Activated gamma-delta T cell (primary cell): ENCODE measurements around the gene CTSL.
"Not testable (repeated sequence)": the region's sequence is repeated elsewhere in the genome, so short reads cannot be mapped to it uniquely, and the experiment has no call there.

Source experiments
- DNase-seq: peaks from one replicate; lab custom pipeline; 2025; lab: John Stamatoyannopoulos, UW

CTSL gene

DNA sequence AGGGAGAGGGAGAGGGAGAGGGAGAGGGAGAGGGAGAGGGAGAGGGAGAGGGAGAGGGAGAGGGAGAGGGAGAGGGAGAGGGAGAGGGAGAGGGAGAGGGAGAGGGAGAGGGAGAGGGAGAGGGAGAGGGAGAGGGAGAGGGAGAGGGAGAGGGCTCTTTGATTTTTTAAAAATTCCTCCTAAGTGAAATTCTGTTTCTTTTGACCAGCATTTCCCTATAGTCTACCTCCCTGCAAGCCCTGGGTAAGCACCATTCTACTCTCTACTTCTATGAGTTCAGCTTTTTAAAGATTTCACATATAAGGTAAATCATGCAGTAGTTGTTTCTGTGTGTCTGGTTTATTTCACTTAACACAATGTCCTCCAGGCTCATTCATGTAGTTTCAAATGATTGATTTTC is 34.1 kb downstream of the CTSL start:
- DNase-seq = not testable (repeated sequence)

DNA sequence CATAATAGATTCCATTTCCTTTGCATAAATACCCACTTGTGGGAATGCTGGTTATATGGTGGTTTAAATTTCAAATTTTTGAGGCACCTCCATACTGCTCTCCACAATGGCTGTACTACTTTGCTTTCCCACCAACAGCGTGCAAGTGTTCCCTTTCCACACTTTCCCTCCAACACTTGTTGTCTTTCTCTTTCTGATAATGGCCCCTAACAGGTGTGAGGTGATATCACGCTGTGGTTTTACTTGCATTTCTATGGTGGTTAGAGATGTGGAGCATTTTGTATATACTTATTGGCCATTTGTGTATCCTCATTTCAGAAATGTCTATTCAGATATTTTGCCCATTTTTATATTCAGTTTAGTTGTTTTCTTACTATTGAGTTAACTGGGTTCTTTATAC is 34.6 kb downstream of the CTSL start:
- no peak for DNase-seq

DNA sequence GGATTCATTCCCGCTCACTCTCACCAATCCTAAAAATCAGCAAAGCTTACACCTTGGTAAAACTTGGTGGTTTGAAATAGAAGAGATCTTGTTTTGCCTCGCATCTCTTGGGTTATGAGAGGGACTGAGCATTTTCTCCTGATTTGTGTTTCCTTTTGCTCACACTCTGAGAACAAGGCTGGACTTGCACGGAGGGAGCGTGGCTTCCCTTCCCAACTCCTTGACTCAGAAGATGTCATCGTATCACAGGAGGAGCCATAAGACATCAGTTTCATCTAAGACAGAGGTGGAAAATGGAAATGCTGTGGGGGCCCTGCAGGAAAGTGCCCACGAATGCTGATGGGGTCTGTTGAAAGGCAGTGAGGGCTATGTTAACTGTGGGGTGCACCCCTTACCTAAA is 37.4 kb downstream of the CTSL start:
- DNase-seq = no peak

GRCh38 chr9:87765521-87765920 is 39.6 kb downstream of the CTSL start:
- no peak for DNase-seq

DNA sequence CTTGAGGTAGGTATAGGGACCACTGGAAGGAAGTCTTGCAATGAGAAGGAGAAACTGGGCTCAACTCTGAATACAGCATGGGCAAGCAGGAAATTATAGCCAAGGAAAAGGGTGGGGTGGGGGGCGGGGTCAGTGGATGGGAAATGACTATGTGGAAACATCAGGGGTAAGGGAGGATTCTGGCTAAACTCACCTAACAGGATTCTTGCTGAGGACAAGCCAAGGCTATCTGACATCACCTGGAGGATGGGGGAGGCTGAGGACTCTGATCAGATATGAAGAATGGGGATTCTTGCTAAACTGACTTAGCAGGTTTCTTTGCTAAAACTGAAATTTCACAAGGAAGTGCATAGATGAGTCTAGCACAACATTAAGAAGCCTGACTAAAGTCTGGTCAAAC is 40.8 kb downstream of the CTSL start:
- DNase-seq = no peak

DNA sequence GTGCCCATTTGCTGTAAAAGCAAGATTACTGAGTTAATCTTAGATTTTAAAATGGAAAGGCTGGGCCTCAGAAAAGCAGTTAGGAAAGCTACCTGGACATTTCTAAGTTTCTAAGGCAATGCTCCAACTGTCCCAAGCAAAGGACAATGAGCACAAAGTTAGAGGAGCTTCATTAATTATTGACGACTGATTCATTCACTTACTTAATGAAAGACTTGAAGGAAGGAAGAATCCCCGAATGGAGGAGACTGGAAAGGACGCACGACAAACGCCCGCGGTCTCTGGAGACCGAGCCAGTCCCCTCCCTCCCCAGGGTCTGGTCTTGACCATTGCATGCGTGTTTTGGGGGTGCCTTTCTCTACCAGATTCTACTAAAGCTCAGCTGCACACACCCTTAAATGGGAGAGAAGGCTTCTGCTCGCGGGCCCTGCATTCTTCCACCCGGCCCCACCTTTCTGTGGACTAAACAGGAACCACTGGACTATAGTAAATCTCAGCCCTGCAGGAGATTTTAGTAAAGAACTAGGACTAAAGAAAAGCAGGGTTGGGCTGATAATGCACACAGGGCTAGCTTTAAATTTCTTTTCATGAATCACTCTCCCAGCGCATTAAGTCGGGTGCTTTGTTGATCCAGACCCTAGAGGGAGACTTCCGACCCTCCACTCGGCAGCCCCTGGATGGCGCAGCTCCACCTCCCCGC is 44.8 kb downstream of the CTSL start:
- no peak for DNase-seq

GRCh38 chr9:87771316-87772006 is 45.5 kb downstream of the CTSL start:
- no peak for DNase-seq

GRCh38 chr9:87776481-87777379 is 50.8 kb downstream of the CTSL start:
- DNase-seq = no peak

DNA sequence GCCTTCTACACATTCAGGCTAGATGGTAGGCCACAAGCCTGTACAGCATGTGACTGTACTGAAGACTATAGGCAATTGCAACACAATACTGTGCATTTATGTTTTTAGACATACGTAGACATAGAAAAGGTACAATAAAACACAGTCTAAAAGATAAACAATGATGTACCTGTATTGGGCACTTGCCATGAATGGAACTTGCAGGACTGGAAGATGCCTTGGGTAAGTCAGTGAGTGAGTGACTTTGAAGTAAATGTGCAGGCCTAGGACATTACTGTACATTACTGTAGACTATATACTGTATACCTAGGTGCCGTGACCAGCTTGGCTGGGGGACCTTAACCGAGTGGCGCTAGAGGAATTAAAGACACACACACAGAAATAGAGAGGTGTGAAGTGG is 53.1 kb downstream of the CTSL start:
- DNase-seq = no peak
